ACC112 (cell line): Measurements from ENCODE around the gene EVA1C.
"Not testable (repeated sequence)": the region's sequence is repeated elsewhere in the genome, so short reads cannot be mapped to it uniquely, and the experiment has no call there.

Source experiments
- H2AFZ ChIP-seq: fragments of 200-600 bp; sonication (generic); one replicate; pipeline ENCODE4 v1.6.0; 2017; ENCODE audit warnings: antibody characterized with exemption, low read length; ENCODE audit not compliant: unreplicated experiment
- H3K27ac ChIP-seq: fragments of 200-600 bp; sonication (generic); 2 replicates; pipeline ENCODE4 v1.5.1; 2014; ENCODE audit warnings: low read depth, mild to moderate bottlenecking, antibody characterized with exemption, low read length, moderate library complexity
- H3K27me3 ChIP-seq: fragments of 200-600 bp; sonication (generic); 2 replicates; pipeline ENCODE4 v1.6.1; 2014; ENCODE audit warnings: mild to moderate bottlenecking, antibody characterized with exemption, low read length, moderate library complexity, mixed read lengths; ENCODE audit not compliant: insufficient read depth
- H3K36me3 ChIP-seq: fragments of 200-600 bp; sonication (generic); 2 replicates; pipeline ENCODE4 v1.6.1; 2016; ENCODE audit warnings: mild to moderate bottlenecking, antibody characterized with exemption, low read length, moderate library complexity, mixed read lengths; ENCODE audit not compliant: insufficient read depth
- H3K4me1 ChIP-seq: fragments of 200-600 bp; sonication (generic); one replicate; pipeline ENCODE4 v1.6.1; 2016; ENCODE audit warnings: low read length, mixed read lengths; ENCODE audit not compliant: insufficient read depth, unreplicated experiment, control insufficient read depth
- H3K4me3 ChIP-seq: fragments of 200-600 bp; sonication (generic); 2 replicates; pipeline ENCODE4 v1.5.1; 2014; ENCODE audit warnings: mild to moderate bottlenecking, low read depth, low read length
- H3K79me2 ChIP-seq: fragments of 200-600 bp; sonication (generic); one replicate; pipeline ENCODE4 v1.6.0; 2016; ENCODE audit warnings: low read length; ENCODE audit not compliant: control insufficient read depth, unreplicated experiment, insufficient read depth

The EVA1C gene

DNA sequence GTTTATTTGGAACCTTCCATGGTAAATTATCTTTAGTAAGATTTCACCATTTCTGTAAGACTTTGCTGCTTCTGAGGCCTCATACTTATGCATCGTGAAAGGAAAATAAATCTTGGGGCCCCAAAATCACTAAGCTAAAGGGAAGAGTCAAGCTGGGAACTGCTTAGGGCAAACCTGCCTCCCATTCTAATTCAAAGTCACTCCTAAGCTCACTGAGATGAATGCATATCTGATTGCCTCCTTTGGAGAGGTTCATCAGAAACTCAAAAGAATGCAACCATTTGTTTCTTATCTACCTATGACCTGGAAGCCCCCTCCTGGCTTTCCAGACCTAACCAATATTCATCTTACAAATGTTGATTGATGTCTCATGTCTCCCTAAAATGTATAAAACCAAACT lies 149.0 kb downstream of the EVA1C start:
- H3K36me3 ChIP-seq, H3K4me3 ChIP-seq, H3K4me1 ChIP-seq, H3K27ac ChIP-seq, H2AFZ ChIP-seq, H3K79me2 ChIP-seq, H3K27me3 ChIP-seq: not testable (repeated sequence)

DNA sequence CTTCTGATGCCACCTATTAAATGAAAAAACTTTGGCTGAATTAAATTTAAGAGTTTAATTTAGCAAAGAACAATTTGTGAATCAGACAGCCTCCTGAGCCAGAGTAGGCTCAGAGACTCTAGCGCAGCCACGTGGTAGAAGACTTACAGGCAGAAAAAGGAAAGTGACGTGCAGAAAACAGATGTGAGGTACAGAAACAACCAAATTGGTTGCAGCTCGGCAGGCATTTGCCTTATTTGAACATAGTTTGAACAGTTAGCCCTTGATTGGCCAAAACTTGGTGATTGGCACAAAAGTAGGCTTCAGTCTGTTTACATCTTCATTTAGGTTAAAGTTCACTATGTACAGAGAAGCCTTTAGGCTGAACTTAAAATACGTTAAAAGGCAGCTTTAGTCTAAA lies 149.9 kb downstream of the EVA1C start:
- H3K36me3 ChIP-seq, result peaks cover 14% of the 10 kb centered on the region; the same call in 1 of the 2 replicates
- H3K27ac ChIP-seq, result peak overlapping the region; percentile 61
- no peaks in the 10 kb centered on the region for H3K79me2 ChIP-seq
- H2AFZ ChIP-seq, result peak overlapping the region; percentile 21
- no peaks in the 10 kb centered on the region for H3K27me3 ChIP-seq
- H3K4me3 ChIP-seq, result no peak overlapping the region
- peaks cover 14% of the 10 kb centered on the region for H3K4me1 ChIP-seq

DNA sequence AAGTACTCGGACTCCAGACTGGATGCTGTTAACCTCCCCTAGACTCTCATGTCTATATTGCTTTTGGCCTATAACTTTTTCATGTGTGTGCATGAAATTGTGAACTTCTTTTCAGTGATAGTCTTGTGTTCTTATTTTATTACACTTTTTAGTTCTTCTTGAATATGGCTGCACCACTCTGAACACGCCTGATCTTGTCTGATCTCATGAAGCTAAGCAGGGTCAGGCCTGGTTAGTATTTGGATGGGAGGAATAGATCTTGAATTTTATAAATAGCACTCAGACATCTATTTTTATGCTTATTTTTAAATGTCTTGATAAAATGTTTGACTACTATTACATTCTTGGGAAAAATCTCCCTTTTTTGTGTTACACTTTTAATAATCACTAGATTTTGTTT lies 150.4 kb downstream of the EVA1C start:
- Histone ChIP-seq H3K27me3 (no peaks in the 10 kb centered on the region), H2AFZ (peak overlapping the region; percentile 21), H3K79me2 (no peaks in the 10 kb centered on the region), H3K4me3 (no peak overlapping the region), H3K36me3 (peaks cover 14% of the 10 kb centered on the region; the same call in 1 of the 2 replicates), H3K27ac (peak overlapping the region; percentile 61), H3K4me1 (peaks cover 14% of the 10 kb centered on the region)
